Measurements from ENCODE around the gene C1orf174. TPM values are rescaled to one million over a fixed set of nuclear protein-coding genes. Genes with fewer than 3 reads are reported as not detected.

The C1orf174 gene
- total and polyA plus RNA-seq, 2 donors: 18.8 to 24.5 TPM

DNA sequence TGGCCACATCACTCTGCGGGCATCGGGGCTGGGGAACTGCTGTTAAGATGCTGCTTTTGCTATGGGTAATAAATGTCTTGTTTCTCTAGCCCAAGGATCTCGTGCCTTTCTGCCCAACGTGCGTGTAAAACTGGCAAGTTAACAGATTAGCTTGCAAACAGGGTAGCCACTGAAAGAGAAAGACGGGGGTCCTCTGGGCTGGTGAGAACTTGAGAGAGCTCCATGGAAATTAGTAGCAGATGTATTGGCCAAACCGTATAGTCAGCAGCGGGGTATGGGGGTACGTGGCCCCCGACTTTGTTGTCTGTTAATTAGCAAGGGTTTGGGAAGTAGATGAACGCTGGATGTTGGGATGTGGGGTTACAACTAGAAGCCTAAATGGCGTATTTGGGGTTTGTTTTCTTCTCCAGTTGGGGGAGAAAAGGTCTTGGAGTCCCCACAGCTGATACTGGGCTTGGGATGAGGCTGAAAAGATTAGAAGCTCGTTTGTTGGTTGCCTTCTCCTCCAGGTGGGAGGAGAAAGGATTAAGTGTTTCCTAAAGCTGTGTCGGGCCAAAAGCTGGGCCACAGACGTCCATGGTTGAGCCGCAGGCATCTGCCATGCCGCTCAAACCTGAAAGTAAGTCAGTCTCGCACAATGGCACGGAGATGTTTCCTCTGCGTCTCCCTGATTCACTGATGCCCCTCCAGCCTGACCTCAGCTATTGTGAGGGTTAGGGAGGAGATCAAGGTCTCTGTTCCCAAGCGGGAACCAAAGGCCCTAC lies 32.3 kb upstream of the C1orf174 start:
- H3K4me3 ChIP-seq (ENCODE audit: low read depth, low read length): no peak overlapping the region
- DNase-seq (ENCODE audit: extremely low spot score): no peak
- 69% methylated on average over 21 of the region's 21 CpGs for WGBS
- H3K27ac ChIP-seq (ENCODE audit: low read depth): no peak overlapping the region
- no peaks in the 10 kb centered on the region for H3K36me3 ChIP-seq (ENCODE audit: insufficient read depth)
- H3K4me1 ChIP-seq (ENCODE audit: insufficient read depth): no peaks in the 10 kb centered on the region

DNA sequence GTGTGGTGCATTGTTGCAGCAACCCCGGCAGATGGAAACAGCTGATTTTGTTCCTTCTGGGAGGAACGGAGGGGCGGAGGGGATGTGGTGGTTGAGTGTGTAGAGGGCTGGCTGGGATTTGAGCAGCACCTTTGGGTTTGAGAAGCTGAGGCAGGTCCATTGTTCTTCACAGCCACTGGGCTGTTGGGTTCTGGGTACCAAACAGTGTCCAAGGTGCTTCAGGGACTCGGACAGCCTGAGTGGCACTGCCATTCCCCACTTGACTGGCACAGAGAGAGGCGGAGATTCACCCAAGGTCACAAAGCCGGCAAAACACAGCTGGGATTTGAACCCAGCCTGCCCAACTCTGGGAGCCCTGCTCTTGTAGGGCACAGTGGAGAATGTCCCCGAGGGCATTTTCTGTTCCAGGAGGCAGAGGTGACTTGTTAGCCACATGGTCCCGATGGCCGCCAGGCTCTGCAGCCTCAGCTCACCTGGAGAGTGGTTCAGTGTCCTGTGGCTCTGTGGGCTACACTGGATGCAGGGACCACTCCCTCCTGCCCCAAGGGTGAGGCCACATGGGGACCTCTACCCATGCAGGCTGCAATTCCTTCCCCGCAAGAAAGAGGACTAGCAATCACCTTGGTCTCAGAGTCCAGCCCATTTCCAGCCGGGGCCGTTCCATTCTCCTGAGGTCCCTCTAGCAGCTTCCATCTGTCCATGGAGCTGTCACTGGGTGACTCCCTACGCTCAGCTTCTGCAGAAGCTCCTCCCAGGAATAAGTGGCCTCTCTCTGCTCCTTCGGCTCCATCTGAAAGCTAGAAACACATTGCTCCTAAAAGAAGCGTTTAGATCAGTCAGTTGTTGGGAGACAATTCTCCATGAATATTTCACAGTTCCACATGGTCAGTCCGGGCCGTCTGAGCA lies 31.2 kb upstream of the C1orf174 start:
- Histone ChIP-seq H3K27ac (ENCODE audit: low read depth) (no peak overlapping the region), H3K4me1 (ENCODE audit: insufficient read depth) (no peaks in the 10 kb centered on the region), H3K4me3 (ENCODE audit: low read depth, low read length) (no peak overlapping the region), H3K36me3 (ENCODE audit: insufficient read depth) (no peaks in the 10 kb centered on the region)
- no peak for DNase-seq (ENCODE audit: extremely low spot score)
- 65% methylated on average over 17 of the region's 17 CpGs for WGBS

DNA sequence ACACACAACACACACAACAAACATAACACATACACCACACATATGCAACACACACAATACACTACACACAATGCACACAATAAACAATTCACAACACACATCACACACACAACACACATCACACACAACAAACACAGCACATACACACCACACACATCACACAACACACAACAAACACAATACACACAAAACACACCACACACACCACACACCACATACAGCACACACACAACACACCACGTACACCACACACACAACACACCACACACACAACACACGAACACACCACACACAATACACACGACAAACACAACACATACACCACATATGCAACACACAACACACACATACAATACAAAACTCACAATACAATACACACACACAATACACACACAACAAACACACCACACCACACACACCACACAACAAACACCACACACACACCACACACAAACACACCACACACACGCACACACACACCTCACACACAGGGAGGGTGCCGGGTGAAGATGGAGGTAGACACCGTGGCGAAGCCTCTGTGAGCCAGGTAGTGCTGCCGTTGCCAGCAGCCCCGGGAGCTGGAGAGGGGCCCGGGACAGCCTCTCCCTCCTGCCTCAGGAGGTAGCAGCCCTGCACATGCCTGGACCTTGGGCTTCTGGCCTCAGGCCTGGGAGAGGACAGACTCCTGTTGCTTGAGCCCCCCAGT lies 30.4 kb upstream of the C1orf174 start:
- DNase-seq (ENCODE audit: extremely low spot score): no peak
- Histone ChIP-seq H3K27ac (ENCODE audit: low read depth) (no peak overlapping the region), H3K4me3 (ENCODE audit: low read depth, low read length) (no peak overlapping the region), H3K4me1 (ENCODE audit: insufficient read depth) (no peaks in the 10 kb centered on the region), H3K36me3 (ENCODE audit: insufficient read depth) (no peaks in the 10 kb centered on the region)
- 61% methylated on average over 10 of the region's 10 CpGs for WGBS

DNA sequence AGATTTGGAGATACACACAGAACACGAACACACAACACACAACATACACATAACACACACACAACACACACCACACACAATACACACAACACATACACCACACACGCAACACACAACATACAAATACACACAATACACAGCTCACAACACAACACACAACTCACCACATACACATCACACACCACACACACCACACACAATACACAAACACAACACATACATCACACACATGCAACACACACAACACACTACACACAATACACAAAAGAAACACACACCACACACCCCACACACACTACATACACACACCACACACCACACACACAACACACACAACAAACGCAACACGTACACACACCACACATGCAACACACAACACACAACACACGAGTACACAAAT lies 29.1 kb upstream of the C1orf174 start:
- H3K4me1 ChIP-seq (ENCODE audit: insufficient read depth): peaks cover 2% of the 10 kb centered on the region
- no peaks in the 10 kb centered on the region for H3K36me3 ChIP-seq (ENCODE audit: insufficient read depth)
- DNase-seq (ENCODE audit: extremely low spot score): no peak
- H3K4me3 ChIP-seq (ENCODE audit: low read depth, low read length): no peak overlapping the region
- 84% methylated on average over 5 of the region's 5 CpGs for WGBS
- H3K27ac ChIP-seq (ENCODE audit: low read depth): no peak overlapping the region

DNA sequence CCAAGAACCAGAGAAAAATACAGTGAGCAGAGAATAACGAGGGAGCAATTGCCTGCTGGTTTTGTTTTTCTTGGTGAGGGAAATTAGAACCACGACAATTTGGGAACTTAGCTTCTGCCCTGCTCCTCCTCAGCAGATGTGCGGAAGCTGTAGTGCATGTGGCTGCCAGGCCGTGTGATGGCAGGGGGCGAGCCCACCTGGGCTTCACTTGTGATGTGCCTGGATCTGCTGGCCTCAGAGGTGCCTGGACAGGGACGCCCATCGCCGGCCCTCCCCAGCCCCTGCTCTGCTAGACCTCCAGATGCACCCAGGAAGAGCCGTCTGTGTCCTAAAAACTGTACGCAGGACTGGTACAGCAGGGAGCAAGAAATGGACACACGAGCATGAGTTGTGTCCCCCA lies 28.5 kb upstream of the C1orf174 start:
- H3K36me3 ChIP-seq (ENCODE audit: insufficient read depth): no peaks in the 10 kb centered on the region
- WGBS: 63% methylated on average over 11 of the region's 11 CpGs
- DNase-seq (ENCODE audit: extremely low spot score): no peak
- H3K4me1 ChIP-seq (ENCODE audit: insufficient read depth): peaks cover 2% of the 10 kb centered on the region
- H3K27ac ChIP-seq (ENCODE audit: low read depth): no peak overlapping the region
- H3K4me3 ChIP-seq (ENCODE audit: low read depth, low read length): no peak overlapping the region

DNA sequence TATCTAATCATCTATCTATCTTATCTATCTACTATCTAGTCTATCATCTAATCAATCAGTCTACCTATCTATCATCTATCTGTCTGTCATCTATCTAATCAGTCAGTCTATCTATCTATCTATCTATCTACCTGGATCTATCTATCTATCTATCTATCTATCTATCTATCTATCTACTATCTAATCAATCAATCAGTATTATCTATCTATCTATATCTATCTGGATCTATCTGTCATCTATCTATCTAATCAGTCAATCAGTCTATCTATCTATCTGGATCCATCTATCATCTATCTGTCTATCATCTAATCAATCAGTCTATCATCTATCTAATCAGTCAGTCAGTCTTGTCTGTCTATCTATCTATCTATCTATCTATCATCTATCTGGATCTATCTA lies 26.9 kb upstream of the C1orf174 start:
- no peak for DNase-seq (ENCODE audit: extremely low spot score)
- no peak overlapping the region for H3K27ac ChIP-seq (ENCODE audit: low read depth)
- no peak overlapping the region for H3K4me3 ChIP-seq (ENCODE audit: low read depth, low read length)
- H3K4me1 ChIP-seq (ENCODE audit: insufficient read depth): peaks cover 2% of the 10 kb centered on the region
- H3K36me3 ChIP-seq (ENCODE audit: insufficient read depth): no peaks in the 10 kb centered on the region

DNA sequence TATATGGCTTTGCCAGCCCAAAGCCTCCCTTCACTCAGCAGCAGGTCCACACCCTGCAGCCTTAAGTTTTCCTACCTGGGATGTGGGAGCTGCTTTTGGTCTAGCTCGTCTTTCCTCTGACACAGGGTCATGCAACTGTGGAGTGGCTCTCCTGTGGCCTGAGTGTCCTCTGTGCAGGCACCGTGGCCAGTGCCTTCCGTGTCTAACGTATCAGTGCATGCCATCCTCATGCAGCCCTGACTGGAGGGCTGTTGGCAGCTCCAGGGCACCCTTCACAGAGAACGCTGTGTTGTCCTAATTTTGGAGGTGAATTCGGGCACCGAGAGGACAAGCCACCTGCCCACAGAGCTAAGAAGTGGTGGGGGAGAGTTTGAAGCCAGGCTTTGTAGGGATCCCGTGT lies 25.7 kb upstream of the C1orf174 start:
- DNase-seq (ENCODE audit: extremely low spot score): no peak
- Histone ChIP-seq H3K27ac (ENCODE audit: low read depth) (no peak overlapping the region), H3K4me1 (ENCODE audit: insufficient read depth) (peaks cover 2% of the 10 kb centered on the region), H3K4me3 (ENCODE audit: low read depth, low read length) (no peak overlapping the region), H3K36me3 (ENCODE audit: insufficient read depth) (no peaks in the 10 kb centered on the region)
- WGBS: 91% methylated on average over 8 of the region's 8 CpGs

DNA sequence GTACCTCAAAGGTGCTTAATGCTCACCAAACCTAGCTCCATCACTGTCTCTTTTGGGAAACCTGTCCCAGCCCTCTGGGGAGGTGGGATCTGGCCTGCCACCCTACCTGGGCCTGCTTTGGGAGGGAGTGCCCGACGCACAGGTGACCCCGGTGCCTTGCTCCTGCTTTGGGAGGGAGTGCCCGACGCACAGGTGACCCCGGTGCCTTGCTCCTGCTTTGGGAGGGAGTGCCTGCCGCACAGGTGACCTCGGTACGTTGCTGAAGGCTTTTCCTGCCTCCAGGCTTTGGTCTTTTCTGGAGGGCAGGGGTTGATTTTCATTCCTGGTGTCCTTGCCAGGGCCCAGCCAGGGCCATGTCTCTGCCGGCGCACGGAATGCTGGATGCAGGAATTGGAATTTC lies 25.2 kb upstream of the C1orf174 start:
- DNase-seq (ENCODE audit: extremely low spot score): no peak
- no peak overlapping the region for H3K27ac ChIP-seq (ENCODE audit: low read depth)
- H3K4me1 ChIP-seq (ENCODE audit: insufficient read depth): peaks cover 2% of the 10 kb centered on the region
- H3K36me3 ChIP-seq (ENCODE audit: insufficient read depth): no peaks in the 10 kb centered on the region
- H3K4me3 ChIP-seq (ENCODE audit: low read depth, low read length): no peak overlapping the region
- WGBS: 92% methylated on average over 12 of the region's 12 CpGs

DNA sequence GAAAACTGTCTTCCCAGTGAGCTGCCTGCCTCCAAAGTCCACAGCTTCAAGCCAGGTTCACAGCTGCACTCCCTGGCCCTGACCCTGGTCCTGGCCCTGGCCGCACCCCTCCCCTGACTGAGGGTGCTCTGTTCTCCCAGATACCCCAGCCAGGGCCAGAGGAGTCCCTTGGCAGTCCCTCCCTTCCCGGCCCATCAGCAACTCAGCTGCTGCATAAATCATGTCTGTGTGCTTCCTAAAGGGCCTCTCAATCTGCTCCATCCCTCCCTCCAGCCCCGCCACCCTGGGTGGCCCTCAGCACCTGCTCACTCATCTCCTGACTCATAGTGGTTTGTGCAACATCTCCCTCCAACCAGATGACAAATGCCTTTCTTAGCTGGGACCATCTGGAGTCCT lies 24.8 kb upstream of the C1orf174 start:
- Histone ChIP-seq H3K4me1 (ENCODE audit: insufficient read depth) (peaks cover 2% of the 10 kb centered on the region), H3K4me3 (ENCODE audit: low read depth, low read length) (no peak overlapping the region), H3K36me3 (ENCODE audit: insufficient read depth) (no peaks in the 10 kb centered on the region), H3K27ac (ENCODE audit: low read depth) (no peak overlapping the region)
- 43% methylated on average over 3 of the region's 3 CpGs for WGBS
- DNase-seq (ENCODE audit: extremely low spot score): no peak

DNA sequence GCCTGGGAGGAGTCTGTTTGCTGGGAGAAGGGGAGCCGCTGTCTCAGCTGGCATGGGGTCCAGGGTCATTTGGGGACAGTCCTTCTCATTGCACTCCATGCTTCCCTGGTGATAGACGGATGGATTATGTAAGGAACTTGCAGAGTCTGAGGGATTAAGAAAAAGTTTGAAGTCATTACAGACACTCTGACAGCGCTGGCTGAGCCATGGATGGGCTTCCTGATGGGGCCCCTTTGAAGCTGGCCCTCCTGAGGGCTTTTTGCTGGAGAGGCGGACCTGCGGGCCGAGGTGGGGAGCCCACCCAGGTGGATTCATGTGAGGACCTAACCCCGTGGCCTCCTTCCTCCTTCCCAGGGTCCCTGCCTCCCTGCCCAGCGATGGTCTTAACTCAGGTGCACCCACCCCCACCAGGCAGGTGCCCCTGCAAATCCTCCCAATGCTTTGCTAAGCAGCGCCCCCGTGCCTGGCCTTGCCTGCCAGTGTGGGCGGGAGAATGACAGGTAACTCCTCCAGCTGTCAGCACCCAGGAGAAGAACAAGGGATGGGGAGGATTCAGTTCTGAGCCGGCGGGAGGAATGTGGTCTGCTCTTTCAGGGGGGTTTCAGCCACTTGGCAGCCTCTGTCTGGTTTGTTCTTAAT lies 24.2 kb upstream of the C1orf174 start:
- no peaks in the 10 kb centered on the region for H3K36me3 ChIP-seq (ENCODE audit: insufficient read depth)
- 50% methylated on average over 13 of the region's 13 CpGs for WGBS
- DNase-seq (ENCODE audit: extremely low spot score): no peak

DNA sequence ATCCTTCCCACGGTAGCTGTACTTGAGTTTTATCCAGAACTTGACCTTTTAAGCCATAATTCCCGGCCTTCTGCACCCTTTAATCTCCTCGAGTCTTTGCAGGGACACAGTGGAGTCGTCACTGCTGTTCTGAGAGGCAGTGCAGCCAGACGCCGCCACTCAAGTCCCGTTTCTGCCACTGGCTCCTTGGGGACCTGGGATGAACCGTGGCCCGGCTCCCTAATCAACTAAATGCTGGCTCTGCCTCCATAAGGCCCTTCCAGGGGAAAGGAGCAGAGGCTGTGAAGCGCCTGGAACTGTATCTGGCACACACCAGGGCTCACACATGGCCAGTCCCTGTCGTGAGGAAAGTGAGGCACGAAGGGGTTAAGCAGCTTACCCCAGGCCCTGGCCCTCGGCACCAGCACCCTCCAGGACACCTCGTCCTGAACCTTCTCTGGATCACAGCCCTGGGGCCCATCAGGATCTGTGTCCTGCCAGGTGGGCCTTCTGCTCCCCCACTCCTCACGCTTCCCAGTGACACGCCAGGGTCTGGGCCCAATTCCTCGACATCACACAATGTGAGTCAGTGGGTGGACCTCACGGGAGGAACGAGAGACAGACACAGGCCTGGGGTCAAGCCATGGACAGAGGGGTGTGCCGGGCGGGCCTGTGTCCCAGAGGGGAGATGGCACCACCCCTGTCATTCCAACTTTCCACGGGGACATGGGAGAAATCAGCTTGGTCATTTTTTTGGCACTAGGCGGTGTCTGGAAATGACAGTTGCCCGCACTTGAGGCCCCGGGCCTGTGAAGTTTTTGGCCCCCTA lies 23.5 kb upstream of the C1orf174 start:
- H3K27ac ChIP-seq (ENCODE audit: low read depth): no peak overlapping the region
- H3K4me3 ChIP-seq (ENCODE audit: low read depth, low read length): no peak overlapping the region
- no peak for DNase-seq (ENCODE audit: extremely low spot score)
- H3K36me3 ChIP-seq (ENCODE audit: insufficient read depth): no peaks in the 10 kb centered on the region
- H3K4me1 ChIP-seq (ENCODE audit: insufficient read depth): peaks cover 2% of the 10 kb centered on the region
- 73% methylated on average over 25 of the region's 25 CpGs for WGBS

More for the DNA sequence above, 24.2 kb upstream of the C1orf174 start:
- H3K27ac ChIP-seq (ENCODE audit: low read depth): no peak overlapping the region
- H3K4me1 ChIP-seq (ENCODE audit: insufficient read depth): peaks cover 2% of the 10 kb centered on the region
- no peak overlapping the region for H3K4me3 ChIP-seq (ENCODE audit: low read depth, low read length)

DNA sequence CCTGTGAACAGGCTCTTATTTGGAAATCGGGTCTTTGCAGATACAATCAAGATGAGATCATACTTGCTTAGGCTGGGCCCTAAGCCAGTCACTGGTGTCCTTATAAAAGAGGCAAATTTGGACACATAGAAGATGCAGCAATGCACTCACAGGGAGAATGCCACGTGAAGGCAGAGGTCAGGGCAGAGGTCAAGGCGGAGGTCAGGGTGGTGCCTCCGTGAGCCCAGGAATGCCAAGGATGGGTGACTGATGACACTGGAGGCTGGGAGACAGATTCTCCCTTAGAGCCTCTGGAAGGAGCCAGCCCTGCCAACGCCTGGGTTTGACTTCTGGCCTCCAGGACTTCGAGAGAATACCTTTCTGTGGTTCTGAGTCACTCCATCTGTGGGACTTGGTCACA lies 22.8 kb upstream of the C1orf174 start:
- 53% methylated on average over 6 of the region's 6 CpGs for WGBS
- Histone ChIP-seq H3K4me3 (ENCODE audit: low read depth, low read length) (no peak overlapping the region), H3K4me1 (ENCODE audit: insufficient read depth) (peaks cover 2% of the 10 kb centered on the region), H3K27ac (ENCODE audit: low read depth) (no peak overlapping the region), H3K36me3 (ENCODE audit: insufficient read depth) (no peaks in the 10 kb centered on the region)
- no peak for DNase-seq (ENCODE audit: extremely low spot score)
